GM20431 (cell line): Measurements from ENCODE around the gene ARHGEF25.
"Not testable (repeated sequence)": the region's sequence is repeated elsewhere in the genome, so short reads cannot be mapped to it uniquely, and the experiment has no call there.

Experiments used
- in situ Hi-C: fragments of 300-500 bp; cut with MseI, MboI; formaldehyde crosslinking; loops from one replicate; pipeline ENCODE4 v1.15.0; 2020; ENCODE audit warnings: low sequenced_read_pairs; ENCODE audit not compliant: unreplicated experiment

The ARHGEF25 gene

GRCh38 chr12:57630891-57631433 lies 19.7 kb downstream of the ARHGEF25 start:
- in situ Hi-C loops, result no loop called here

GRCh38 chr12:57631566-57632072 lies 20.4 kb downstream of the ARHGEF25 start:
- in situ Hi-C loops, result no loop called here

- in situ Hi-C loops, result no loop called here
Measured at GRCh38 chr12:57632073-57632957, 21.1 kb downstream of the ARHGEF25 start.

- in situ Hi-C loops, result no loop called here
Measured at GRCh38 chr12:57632958-57633840, 22.0 kb downstream of the ARHGEF25 start, which contains the start of gene B4GALNT1. Gene B4GALNT1 (minus strand): TSS chr12:57633201. CDS start chr12:57632132, 1,069 bp downstream.

- in situ Hi-C loops, result not testable (repeated sequence)
Measured at GRCh38 chr12:57636731-57637130, 25.5 kb downstream of the ARHGEF25 start.

GRCh38 chr12:57637364-57637763 lies 26.1 kb downstream of the ARHGEF25 start:
- in situ Hi-C loops, result no loop called here

GRCh38 chr12:57638096-57638495 lies 26.9 kb downstream of the ARHGEF25 start:
- in situ Hi-C loops, result no loop called here

- in situ Hi-C loops, result no loop called here
Measured at GRCh38 chr12:57640175-57641042, 29.2 kb downstream of the ARHGEF25 start.

- in situ Hi-C loops, result no loop called here
Measured at GRCh38 chr12:57641699-57642442, 30.6 kb downstream of the ARHGEF25 start.

GRCh38 chr12:57645990-57646658 lies 34.9 kb downstream of the ARHGEF25 start:
- in situ Hi-C loops, result not testable (repeated sequence)

GRCh38 chr12:57646659-57647049 lies 35.4 kb downstream of the ARHGEF25 start:
- in situ Hi-C loops, result not testable (repeated sequence)

GRCh38 chr12:57654042-57654441 lies 42.8 kb downstream of the ARHGEF25 start:
- in situ Hi-C loops, result no loop called here

GRCh38 chr12:57655541-57656240 lies 44.5 kb downstream of the ARHGEF25 start:
- in situ Hi-C loops, result no loop called here

GRCh38 chr12:57656408-57656807 lies 45.2 kb downstream of the ARHGEF25 start:
- in situ Hi-C loops, result not testable (repeated sequence)

GRCh38 chr12:57657744-57658143 lies 46.5 kb downstream of the ARHGEF25 start:
- in situ Hi-C loops, result no loop called here

- in situ Hi-C loops, result no loop called here
Measured at GRCh38 chr12:57658890-57659289, 47.7 kb downstream of the ARHGEF25 start.

- in situ Hi-C loops, result no loop called here
Measured at GRCh38 chr12:57661376-57661775, 50.1 kb downstream of the ARHGEF25 start.
